Hepatocyte (in vitro differentiated cells): Measurements from ENCODE around the gene SIK2.

Experiments used
- CTCF ChIP-seq: fragments of 200-600 bp; sonication (generic); IDR thresholded peaks from 2 replicates; pipeline ENCODE4 v1.5.1; 2016; ENCODE audit warnings: antibody characterized with exemption, mild to moderate bottlenecking; ENCODE audit not compliant: poor library complexity
- EZH2 ChIP-seq: fragments of 200-600 bp; sonication (generic); IDR thresholded peaks from 2 replicates; pipeline ENCODE4 v1.6.1; 2016; ENCODE audit warnings: antibody characterized with exemption, mild to moderate bottlenecking, borderline replicate concordance
- EZH2phosphoT487 ChIP-seq: fragments of 200-600 bp; sonication (generic); IDR thresholded peaks from one replicate; pipeline ENCODE4 v1.6.1; 2018; ENCODE audit warnings: antibody characterized with exemption, mild to moderate bottlenecking, low read depth, moderate library complexity; ENCODE audit not compliant: unreplicated experiment, severe bottlenecking

- no peak for TF ChIP-seq CTCF
- no peak for TF ChIP-seq EZH2
- no peak for TF ChIP-seq EZH2phosphoT487
Measured at GRCh38 chr11:111731821-111732220, 129.6 kb downstream of the SIK2 start.
